Vagina (tissue), 2 donors: ENCODE measurements around the gene CTPS2. TPM values are rescaled to one million over a fixed set of nuclear protein-coding genes. Genes with fewer than 3 reads are reported as not detected.
A peak's percentile ranks its signal among the peaks of the same experiment; 100 is the strongest.

Experiments
- DNase-seq, 2 donors: peaks; one replicate each; pipeline ENCODE4 v3.0.0-alpha.2; 2017; ENCODE audit errors: extremely low spot score in 2 of 2
- H3K27ac ChIP-seq: fragments of 200-600 bp; sonication (generic); one replicate; pipeline ENCODE4 v1.5.1; 2019
- H3K27me3 ChIP-seq: fragments of 200-600 bp; sonication (generic); one replicate; pipeline ENCODE4 v1.5.1; 2019
- H3K36me3 ChIP-seq, 2 donors: fragments of 200-600 bp; sonication (generic); one replicate each; pipeline ENCODE4 v1.5.1; 2017 to 2019
- H3K4me1 ChIP-seq: fragments of 200-600 bp; sonication (generic); one replicate; pipeline ENCODE4 v1.5.1; 2019
- H3K4me3 ChIP-seq, 2 donors: fragments of 200-600 bp; sonication (generic); 1 replicate in 1 of 2; 2 replicates in 1 of 2; pipeline ENCODE4 v1.5.1; 2016 to 2019
- H3K9me3 ChIP-seq: fragments of 200-600 bp; sonication (generic); one replicate; pipeline ENCODE4 v1.5.1; 2019
- POLR2A ChIP-seq, 2 donors: fragments of 450-650 bp; IDR thresholded peaks; one replicate each; pipeline ENCODE4 v1.6.1; 2017; ENCODE audit warnings: antibody characterized with exemption in 2 of 2, mild to moderate bottlenecking in 2 of 2, moderate library complexity in 2 of 2
- POLR2AphosphoS5 ChIP-seq, 2 donors: sonication (generic); formaldehyde crosslinking; IDR thresholded peaks; one replicate each; pipeline ENCODE4 v1.9.0; 2017; ENCODE audit warnings: antibody characterized with exemption in 2 of 2, mild to moderate bottlenecking in 2 of 2, low read depth in 1 of 2; ENCODE audit not compliant: insufficient read depth in 1 of 2
- intact Hi-C: fragments of 100-400 bp; cut with DNase I; formaldehyde crosslinking; loops from one replicate; pipeline ENCODE4 v1.15.1; 2023
- total RNA-seq: library from RNA; depleted of rRNA; stranded (reverse); fragments of >200 nt; gene quantifications from one replicate; pipeline ENCODE4 v1.2.3, GENCODE V29; 2016
- TF ChIP-seq, protein P1 (sequence below), 3 experiments: fragments of 450-650 bp in 2 of 3; fragments of 200-600 bp in 1 of 3; sonication (generic) in 1 of 3; IDR thresholded peaks; one replicate each; pipeline ENCODE4 v1.5.1; 2017 to 2019; ENCODE audit warnings: antibody characterized with exemption in 3 of 3, mild to moderate bottlenecking in 2 of 3, moderate library complexity in 2 of 3

The CTPS2 gene
- total RNA-seq, 1 donor from 2014 or later = 20.4 TPM

DNA sequence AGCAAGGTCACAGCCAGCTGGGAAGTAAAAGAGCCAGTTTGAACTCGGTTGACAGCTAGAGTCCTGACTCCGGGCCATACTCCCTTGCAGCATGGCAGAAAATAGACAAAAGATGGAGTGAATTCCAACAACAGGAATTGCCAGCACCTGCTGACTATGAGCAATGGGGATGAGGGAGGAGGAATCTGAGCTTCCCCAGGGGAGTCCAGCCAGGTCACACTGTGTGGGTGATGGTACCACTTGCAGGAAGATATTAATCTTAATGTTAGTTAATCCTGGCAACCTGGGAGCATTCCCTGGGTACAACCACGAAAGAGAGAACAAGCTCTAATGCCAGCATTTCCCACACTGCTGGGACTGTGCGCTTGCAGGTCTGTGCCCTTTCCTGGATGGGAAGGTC lies 110.6 kb downstream of the CTPS2 start:
- Histone ChIP-seq H3K27me3 (no peaks in the 10 kb centered on the region), H3K4me1 (no peaks in the 10 kb centered on the region), H3K4me3 (no peak overlapping the region), H3K27ac (no peak overlapping the region), H3K36me3 (no peaks in the 10 kb centered on the region), H3K9me3 (no peaks in the 10 kb centered on the region)
- TF ChIP-seq POLR2AphosphoS5 (IDR thresholded peaks at IDR 0.05; ENCODE audit: insufficient read depth in 1 of 2, low read depth in 1 of 2) (no peak), POLR2A (IDR thresholded peaks at IDR 0.05) (no peak)
- TF ChIP-seq, protein P1, sequence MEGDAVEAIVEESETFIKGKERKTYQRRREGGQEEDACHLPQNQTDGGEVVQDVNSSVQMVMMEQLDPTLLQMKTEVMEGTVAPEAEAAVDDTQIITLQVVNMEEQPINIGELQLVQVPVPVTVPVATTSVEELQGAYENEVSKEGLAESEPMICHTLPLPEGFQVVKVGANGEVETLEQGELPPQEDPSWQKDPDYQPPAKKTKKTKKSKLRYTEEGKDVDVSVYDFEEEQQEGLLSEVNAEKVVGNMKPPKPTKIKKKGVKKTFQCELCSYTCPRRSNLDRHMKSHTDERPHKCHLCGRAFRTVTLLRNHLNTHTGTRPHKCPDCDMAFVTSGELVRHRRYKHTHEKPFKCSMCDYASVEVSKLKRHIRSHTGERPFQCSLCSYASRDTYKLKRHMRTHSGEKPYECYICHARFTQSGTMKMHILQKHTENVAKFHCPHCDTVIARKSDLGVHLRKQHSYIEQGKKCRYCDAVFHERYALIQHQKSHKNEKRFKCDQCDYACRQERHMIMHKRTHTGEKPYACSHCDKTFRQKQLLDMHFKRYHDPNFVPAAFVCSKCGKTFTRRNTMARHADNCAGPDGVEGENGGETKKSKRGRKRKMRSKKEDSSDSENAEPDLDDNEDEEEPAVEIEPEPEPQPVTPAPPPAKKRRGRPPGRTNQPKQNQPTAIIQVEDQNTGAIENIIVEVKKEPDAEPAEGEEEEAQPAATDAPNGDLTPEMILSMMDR (IDR thresholded peaks at IDR 0.05) = no peak
- DNase-seq = peak in 1 of 2 donors; percentile 56
- intact Hi-C loops = no loop called here

DNA sequence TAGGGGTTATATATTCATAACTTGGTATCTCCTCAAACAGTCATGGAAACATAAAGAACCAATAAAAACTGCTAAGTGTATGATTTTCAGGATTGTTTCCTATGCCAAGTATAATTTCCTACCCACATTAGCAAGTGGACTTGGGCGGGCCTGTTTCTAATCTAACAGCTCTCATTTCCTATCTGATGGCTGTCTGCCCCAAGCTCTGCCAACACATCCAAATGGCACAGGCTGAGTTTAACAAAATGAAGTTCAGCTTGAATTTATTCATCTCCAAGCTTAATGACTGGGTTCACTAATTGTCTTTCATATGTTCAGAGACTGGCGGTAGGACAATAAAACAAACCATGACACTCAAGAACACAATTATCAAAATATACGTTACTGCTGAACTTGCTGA lies 118.0 kb downstream of the CTPS2 start:
- Histone ChIP-seq H3K4me3 (no peak overlapping the region), H3K27me3 (no peaks in the 10 kb centered on the region), H3K27ac (no peak overlapping the region), H3K4me1 (no peaks in the 10 kb centered on the region), H3K9me3 (no peaks in the 10 kb centered on the region), H3K36me3 (no peaks in the 10 kb centered on the region)
- peak in 1 of 2 donors; percentile 13 for DNase-seq
- intact Hi-C loops = no loop called here
- TF ChIP-seq POLR2AphosphoS5 (IDR thresholded peaks at IDR 0.05; ENCODE audit: insufficient read depth in 1 of 2, low read depth in 1 of 2) = no peak
- TF ChIP-seq, protein P1 (IDR thresholded peaks at IDR 0.05) = no peak
- TF ChIP-seq POLR2A (IDR thresholded peaks at IDR 0.05) = no peak

DNA sequence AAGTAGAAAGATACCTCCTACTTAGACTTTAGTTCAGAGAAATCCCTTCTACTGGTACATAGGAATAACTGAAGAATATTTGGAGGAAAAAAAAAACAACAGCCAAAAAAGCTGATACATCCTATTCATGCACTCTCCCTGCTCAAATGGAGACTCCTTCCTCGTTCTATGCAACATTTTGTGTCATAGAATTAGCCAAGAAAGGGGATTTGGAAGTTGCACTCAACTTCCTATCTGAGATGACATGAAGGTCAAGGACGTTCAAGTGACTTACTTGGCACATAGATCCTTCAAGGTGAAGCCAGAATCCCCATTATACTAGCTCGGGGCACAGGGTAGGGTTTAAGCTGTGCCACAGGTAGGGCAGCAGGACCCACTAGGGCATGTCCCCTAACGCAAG lies 118.7 kb downstream of the CTPS2 start:
- TF ChIP-seq, protein P1 (IDR thresholded peaks at IDR 0.05) = no peak
- no peak for TF ChIP-seq POLR2AphosphoS5 (IDR thresholded peaks at IDR 0.05; ENCODE audit: insufficient read depth in 1 of 2, low read depth in 1 of 2)
- TF ChIP-seq POLR2A (IDR thresholded peaks at IDR 0.05) = no peak
- intact Hi-C loops = no loop called here
- H3K4me3 ChIP-seq = no peak overlapping the region
- no peaks in the 10 kb centered on the region for H3K36me3 ChIP-seq
- peak in 1 of 2 donors; percentile 32 for DNase-seq
- no peaks in the 10 kb centered on the region for H3K27me3 ChIP-seq
- no peak overlapping the region for H3K27ac ChIP-seq
- H3K4me1 ChIP-seq = no peaks in the 10 kb centered on the region
- H3K9me3 ChIP-seq = no peaks in the 10 kb centered on the region

DNA sequence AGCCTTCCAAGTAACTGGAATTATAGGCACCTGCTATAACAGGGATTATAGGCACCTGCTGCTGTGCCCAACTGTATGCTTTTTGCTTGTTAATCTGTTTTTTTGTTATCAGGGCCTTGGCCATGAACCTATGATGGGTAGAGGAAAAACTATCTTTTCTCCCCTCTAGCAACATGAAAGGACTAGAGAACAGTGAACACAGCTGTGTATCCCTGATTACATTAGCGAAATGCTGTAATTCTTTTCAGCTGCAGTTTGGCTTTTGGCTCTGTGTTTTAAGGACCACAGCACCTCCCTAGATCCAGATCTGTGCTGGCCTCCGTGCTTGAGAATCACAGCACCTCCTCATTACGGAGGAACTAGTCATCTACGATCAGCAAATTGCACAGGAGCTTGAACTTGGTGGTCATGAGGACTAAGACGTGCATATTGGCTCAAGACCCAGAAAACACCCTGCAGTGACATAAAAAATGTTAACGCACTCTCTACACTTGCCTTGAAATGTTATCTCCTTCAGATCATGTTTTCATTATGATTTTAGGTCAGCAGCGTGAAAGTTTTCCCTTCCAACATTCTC lies 120.2 kb downstream of the CTPS2 start:
- Histone ChIP-seq H3K9me3 (no peaks in the 10 kb centered on the region), H3K27me3 (no peaks in the 10 kb centered on the region), H3K36me3 (no peaks in the 10 kb centered on the region), H3K4me1 (no peaks in the 10 kb centered on the region), H3K27ac (no peak overlapping the region), H3K4me3 (no peak overlapping the region)
- no peak for TF ChIP-seq POLR2AphosphoS5 (IDR thresholded peaks at IDR 0.05; ENCODE audit: insufficient read depth in 1 of 2, low read depth in 1 of 2)
- TF ChIP-seq, protein P1 (IDR thresholded peaks at IDR 0.05) = no peak
- no peak for TF ChIP-seq POLR2A (IDR thresholded peaks at IDR 0.05)
- intact Hi-C loops = no loop called here
- DNase-seq = peak in 1 of 2 donors; percentile 20

DNA sequence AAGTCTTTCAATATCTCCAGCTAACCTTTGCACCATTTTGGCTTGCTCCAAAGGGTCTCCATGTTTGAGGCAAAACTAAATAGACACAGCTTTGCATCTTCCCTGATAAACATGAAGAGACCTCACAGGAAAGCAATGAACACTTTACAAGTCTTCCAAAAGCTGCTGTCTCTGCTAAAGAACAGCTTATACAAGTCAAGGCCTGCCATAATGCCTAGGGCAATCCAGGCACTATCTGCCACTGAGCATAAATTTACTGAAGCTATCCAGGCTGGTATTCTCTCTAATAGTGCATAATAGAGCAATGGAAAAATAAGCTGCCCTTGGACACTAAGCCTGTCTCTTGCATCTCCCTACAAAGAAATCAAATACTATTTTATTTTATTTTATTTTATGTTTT lies 122.6 kb downstream of the CTPS2 start:
- Histone ChIP-seq H3K27ac (no peak overlapping the region), H3K4me1 (no peaks in the 10 kb centered on the region), H3K4me3 (no peak overlapping the region), H3K9me3 (no peaks in the 10 kb centered on the region), H3K36me3 (no peaks in the 10 kb centered on the region), H3K27me3 (no peaks in the 10 kb centered on the region)
- intact Hi-C loops = loop anchor here (5.0 kb wide), 1 partner anchor 1088 kb away; the partner anchor contains the start of gene BMX
- no peak for TF ChIP-seq POLR2A (IDR thresholded peaks at IDR 0.05)
- TF ChIP-seq POLR2AphosphoS5 (IDR thresholded peaks at IDR 0.05; ENCODE audit: insufficient read depth in 1 of 2, low read depth in 1 of 2) = no peak
- TF ChIP-seq, protein P1 (IDR thresholded peaks at IDR 0.05) = no peak
- no peak for DNase-seq
